AG04450 (cell line): Measurements from ENCODE around the gene SH2D7. TPM values are rescaled to one million over a fixed set of nuclear protein-coding genes. Genes with fewer than 3 reads are reported as not detected.

Experiments used
- CTCF ChIA-PET: fragments of 300-600, 350-600 bp; formaldehyde crosslinking; extraction: SDS; loops from one replicate; lab custom pipeline; 2022; ENCODE audit warnings: antibody characterized with exemption, inconsistent platforms; lab: Charles Lee
- POLR2A ChIA-PET: fragments of 350-600 bp; formaldehyde crosslinking; extraction: SDS; loops from one replicate; lab custom pipeline; 2021; ENCODE audit warnings: antibody characterized with exemption, inconsistent platforms; lab: Yijun Ruan, JAX
- DNase-seq: peaks from one replicate; pipeline ENCODE4 v3.0.0-alpha.2; 2011; ENCODE audit warnings: low read depth, low spot score
- H3K27ac ChIP-seq: one replicate; pipeline ENCODE4 v1.5.1; 2012; ENCODE audit warnings: low read depth, low read length, control low read depth
- H3K27me3 ChIP-seq: one replicate; pipeline ENCODE4 v1.6.0; 2012; ENCODE audit warnings: low read length; ENCODE audit not compliant: control insufficient read depth, insufficient read depth
- H3K4me3 ChIP-seq: 2 replicates; pipeline ENCODE4 v1.5.1; 2011; ENCODE audit warnings: mild to moderate bottlenecking, low read depth, low read length, control low read depth
- H3K9me3 ChIP-seq: 2 replicates; pipeline ENCODE4 v1.5.1; 2012; ENCODE audit warnings: low read length; ENCODE audit not compliant: control insufficient read depth, insufficient read depth
- polyA plus RNA-seq: library from polyadenylated mRNA; depleted of rRNA; stranded (reverse); fragments of >200 nt; gene quantifications from 2 replicates; pipeline ENCODE4 v1.2.3, GENCODE V29; 2011
- TF ChIP-seq, protein P1 (sequence below): IDR thresholded peaks from 2 replicates; pipeline ENCODE4 v1.5.1; 2011; ENCODE audit warnings: low read depth, low read length, control low read depth, inconsistent platforms

SH2D7 gene
- polyA plus RNA-seq, 1 experiment, result not detected

DNA sequence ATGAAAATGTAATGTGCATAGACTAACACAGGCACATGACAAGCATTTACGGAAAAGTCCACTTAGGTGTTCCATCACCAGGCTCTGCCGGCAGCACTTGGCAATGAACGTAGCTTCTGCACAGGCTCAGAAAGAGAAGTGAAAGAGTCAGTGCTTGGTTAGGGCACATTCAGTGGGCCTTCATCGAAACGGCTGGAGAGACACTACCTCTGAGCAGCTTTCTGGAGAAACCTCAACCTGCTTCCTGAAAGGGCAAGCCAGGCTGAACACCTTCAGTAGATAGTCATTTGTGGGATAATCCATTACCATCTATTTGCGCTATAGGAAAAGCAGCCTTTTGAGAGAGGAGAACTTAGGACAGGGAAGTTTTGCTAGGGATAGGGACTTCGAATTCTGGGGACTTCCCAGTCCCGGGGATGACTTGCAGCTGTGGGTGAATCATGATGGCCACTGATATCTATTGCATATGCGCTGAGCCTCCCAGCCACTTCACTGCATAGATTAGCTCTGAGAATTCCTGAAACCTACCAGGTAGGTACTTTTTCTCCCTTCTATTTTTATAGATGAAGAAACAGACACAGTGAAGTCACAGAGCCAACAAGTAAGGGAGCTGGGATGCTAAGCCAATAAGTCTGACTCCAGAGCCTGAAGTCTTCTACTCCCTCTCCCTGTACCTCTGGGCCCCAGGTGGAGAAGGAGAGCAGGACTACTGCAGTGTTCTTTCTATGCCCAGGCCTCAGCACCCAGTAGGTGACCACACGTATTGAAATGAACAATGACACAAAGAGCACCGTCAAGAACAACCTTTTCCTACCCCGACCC lies 4.2 kb upstream of the SH2D7 start:
- no peak overlapping the region for H3K27ac ChIP-seq
- TF ChIP-seq, protein P1, sequence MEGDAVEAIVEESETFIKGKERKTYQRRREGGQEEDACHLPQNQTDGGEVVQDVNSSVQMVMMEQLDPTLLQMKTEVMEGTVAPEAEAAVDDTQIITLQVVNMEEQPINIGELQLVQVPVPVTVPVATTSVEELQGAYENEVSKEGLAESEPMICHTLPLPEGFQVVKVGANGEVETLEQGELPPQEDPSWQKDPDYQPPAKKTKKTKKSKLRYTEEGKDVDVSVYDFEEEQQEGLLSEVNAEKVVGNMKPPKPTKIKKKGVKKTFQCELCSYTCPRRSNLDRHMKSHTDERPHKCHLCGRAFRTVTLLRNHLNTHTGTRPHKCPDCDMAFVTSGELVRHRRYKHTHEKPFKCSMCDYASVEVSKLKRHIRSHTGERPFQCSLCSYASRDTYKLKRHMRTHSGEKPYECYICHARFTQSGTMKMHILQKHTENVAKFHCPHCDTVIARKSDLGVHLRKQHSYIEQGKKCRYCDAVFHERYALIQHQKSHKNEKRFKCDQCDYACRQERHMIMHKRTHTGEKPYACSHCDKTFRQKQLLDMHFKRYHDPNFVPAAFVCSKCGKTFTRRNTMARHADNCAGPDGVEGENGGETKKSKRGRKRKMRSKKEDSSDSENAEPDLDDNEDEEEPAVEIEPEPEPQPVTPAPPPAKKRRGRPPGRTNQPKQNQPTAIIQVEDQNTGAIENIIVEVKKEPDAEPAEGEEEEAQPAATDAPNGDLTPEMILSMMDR, result no peak
- H3K9me3 ChIP-seq, result no peaks in the 10 kb centered on the region; the same call in 1 of the 2 replicates
- no peak for DNase-seq
- no peak overlapping the region for H3K4me3 ChIP-seq
- CTCF ChIA-PET, result no interaction called here
- peaks cover 3% of the 10 kb centered on the region for H3K27me3 ChIP-seq
- POLR2A ChIA-PET, result no interaction called here

DNA sequence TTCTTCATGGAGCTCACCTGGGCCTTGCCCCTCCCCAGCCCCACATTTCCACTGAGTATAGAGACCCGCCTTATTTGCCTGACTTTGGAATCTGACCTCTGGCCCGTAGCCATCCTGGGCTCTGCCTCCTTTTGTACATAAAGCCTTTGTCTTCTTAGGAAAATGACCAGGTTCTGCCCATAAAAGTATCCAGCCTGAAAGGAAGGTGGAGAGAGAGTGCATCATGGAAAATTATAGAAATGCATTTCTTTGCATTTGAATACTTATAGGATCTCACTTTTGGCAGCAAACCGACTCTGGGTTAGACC lies 3.6 kb upstream of the SH2D7 start:
- DNase-seq, result no peak
- Histone ChIP-seq H3K4me3 (no peak overlapping the region), H3K9me3 (no peaks in the 10 kb centered on the region; the same call in 1 of the 2 replicates), H3K27ac (no peak overlapping the region), H3K27me3 (peaks cover 3% of the 10 kb centered on the region)
- POLR2A ChIA-PET, result no interaction called here
- TF ChIP-seq, protein P1, result no peak
- CTCF ChIA-PET, result no interaction called here

DNA sequence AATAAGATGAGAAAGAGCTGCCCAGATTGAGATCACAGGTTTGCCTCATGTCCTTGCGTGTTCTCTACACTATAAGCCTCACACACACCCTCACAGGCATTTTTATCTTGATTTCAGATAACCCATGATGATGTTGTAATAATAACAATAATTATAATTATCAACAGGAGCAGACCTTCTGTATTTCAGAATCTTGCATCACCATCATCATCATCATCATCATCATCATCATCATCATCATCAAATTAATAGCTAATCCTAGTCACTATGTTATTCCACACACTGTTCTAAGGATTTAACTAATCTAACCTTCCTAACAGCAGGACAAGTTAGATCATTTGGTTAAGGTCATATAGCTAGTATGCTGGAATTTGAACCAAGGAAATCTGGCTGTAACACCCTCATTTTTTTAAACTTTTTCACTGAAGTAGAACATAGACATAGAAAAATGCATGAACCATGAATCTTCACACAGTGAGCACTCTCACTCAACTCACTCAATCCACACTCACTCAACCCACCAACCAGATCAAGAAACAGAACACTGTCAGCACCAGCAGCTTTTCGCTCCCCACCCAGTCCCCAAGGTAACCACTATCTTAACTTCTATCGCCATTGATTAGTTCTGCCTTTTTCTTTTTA lies 1.8 kb upstream of the SH2D7 start:
- H3K4me3 ChIP-seq, result no peak overlapping the region
- peaks cover 10% of the 10 kb centered on the region for H3K27me3 ChIP-seq
- H3K9me3 ChIP-seq, result no peaks in the 10 kb centered on the region
- ChIA-PET CTCF (interaction anchor here (0.9 to 1.9 kb wide), 3 partner anchors 18 to 123 kb away, joined by 3 to 7 read pairs (median 6); no protein-coding TSS in a partner anchor), POLR2A (no interaction called here)
- DNase-seq, result no peak
- TF ChIP-seq, protein P1, result no peak
- no peak overlapping the region for H3K27ac ChIP-seq

DNA sequence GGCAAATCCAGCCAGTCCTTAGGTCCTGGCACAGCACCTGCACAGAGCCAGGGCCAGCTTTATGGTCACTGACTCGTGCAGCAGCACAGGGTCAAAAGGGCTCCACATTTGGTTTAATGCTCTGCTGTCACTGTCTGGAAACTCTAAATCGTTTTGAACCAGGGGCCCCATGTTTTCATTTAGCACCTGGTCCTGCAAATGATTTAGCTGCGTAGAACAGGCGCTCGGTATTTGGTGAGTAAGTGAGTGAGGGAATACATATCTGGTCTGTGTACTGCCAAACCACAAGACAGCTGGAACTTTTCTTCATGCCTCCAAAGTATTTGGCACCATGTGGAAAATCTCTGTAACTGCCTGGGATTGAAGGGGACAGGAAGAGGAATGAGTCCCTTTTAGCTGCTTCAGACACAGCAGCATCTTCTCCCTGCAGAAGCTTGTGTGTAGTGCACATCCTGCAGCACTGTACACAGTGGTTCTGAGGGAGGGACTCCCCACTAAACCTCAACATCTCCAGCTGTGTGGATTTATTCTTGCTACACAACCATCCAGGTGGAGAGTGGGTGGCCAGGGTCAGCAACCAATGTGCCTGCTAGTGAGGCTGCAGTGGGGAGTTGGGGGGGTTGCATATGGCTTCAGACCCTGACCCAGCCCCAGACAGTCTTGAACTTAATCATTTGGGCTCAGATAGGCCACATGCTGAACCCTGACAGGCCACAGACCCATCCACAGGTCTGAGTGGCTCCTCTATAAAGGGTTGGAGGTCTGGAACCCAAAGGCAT lies 1.1 kb downstream of the SH2D7 start:
- POLR2A ChIA-PET, result interaction anchor here (0.5 to 2.4 kb wide), 18 partner anchors 8 to 110 kb away, joined by 3 to 17 read pairs (median 5); partner anchors contain the start of gene TBC1D2B
- CTCF ChIA-PET, result interaction anchor here (1.8 to 2.8 kb wide), 4 partner anchors 14 to 147 kb away, joined by 5 to 21 read pairs (median 10); no protein-coding TSS in a partner anchor

More for the DNA sequence above, 1.1 kb downstream of the SH2D7 start:
- peak; percentile 92 for DNase-seq
- Histone ChIP-seq H3K4me3 (no peak overlapping the region), H3K27me3 (peaks cover 12% of the 10 kb centered on the region), H3K27ac (peak overlapping the region; percentile 40), H3K9me3 (no peaks in the 10 kb centered on the region)
- TF ChIP-seq, protein P1, result no peak
